ENCODE data around the gene CIRBP. TPM values are rescaled to one million over a fixed set of nuclear protein-coding genes. Genes with fewer than 3 reads are reported as not detected.

CIRBP gene
- total and polyA plus RNA-seq, 2 of the 13 experiments (the other 11 are each of a cell fraction or from before 2014, with no cell fraction given), result 133 to 140 TPM

DNA sequence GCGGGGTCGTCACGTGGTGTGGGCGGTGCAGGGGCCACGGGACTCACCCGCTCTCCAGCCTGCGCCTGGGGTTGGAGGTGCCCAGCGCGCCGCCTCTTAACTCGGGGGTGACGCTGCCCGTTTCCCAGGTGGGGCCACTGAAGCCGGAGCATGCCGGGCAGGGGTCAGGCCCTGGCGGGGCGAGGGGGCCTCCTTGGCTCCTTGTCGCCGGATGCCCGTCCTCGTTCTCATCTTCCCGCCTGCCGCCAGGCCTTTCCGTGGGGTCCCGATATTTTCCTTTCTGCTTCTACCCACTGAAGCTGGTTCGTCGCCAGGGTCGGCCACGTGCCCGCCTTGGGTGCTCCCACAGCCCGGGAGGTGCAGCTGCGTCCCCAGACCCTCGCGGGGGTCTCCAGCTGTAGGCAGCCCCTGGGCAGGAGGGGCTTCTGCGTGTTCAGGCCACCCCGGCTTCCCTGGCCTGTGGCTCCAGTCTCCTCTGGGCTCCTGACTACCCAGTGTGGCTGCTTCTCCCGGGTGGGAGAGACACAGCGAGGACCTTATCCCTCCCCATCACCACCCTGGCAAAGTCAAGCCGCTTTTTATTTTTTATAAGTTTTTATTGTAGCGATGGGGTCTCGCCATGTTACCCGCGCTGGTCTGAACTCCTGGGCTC lies 7.0 kb downstream of the CIRBP start (continued):
- TF ChIP-seq, protein P1, sequence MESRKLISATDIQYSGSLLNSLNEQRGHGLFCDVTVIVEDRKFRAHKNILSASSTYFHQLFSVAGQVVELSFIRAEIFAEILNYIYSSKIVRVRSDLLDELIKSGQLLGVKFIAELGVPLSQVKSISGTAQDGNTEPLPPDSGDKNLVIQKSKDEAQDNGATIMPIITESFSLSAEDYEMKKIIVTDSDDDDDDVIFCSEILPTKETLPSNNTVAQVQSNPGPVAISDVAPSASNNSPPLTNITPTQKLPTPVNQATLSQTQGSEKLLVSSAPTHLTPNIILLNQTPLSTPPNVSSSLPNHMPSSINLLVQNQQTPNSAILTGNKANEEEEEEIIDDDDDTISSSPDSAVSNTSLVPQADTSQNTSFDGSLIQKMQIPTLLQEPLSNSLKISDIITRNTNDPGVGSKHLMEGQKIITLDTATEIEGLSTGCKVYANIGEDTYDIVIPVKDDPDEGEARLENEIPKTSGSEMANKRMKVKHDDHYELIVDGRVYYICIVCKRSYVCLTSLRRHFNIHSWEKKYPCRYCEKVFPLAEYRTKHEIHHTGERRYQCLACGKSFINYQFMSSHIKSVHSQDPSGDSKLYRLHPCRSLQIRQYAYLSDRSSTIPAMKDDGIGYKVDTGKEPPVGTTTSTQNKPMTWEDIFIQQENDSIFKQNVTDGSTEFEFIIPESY (CRISPR knock-in tag; IDR thresholded peaks at IDR 0.05), result 0 out of 2 replicates have a peak, but pooled peaks have one; percentile 20
- TF ChIP-seq RELA (CRISPR knock-in tag; IDR thresholded peaks at IDR 0.05), result no peak
- TF ChIP-seq ZFP82 (CRISPR knock-in tag; IDR thresholded peaks at IDR 0.05; ENCODE audit: borderline replicate concordance), result 0 out of 2 replicates have a peak, but pooled peaks have one; percentile 52
- peak; percentile 2; the same call in 1 of the 2 replicates for TF ChIP-seq SPEN (CRISPR knock-in tag; IDR thresholded peaks at IDR 0.05; ENCODE audit: low read depth)
- 0 out of 2 replicates have a peak, but pooled peaks have one; percentile 5 for TF ChIP-seq BRD4 (CRISPR knock-in tag; IDR thresholded peaks at IDR 0.05)
- no peak for TF ChIP-seq ZNF33A (CRISPR knock-in tag; IDR thresholded peaks at IDR 0.05; ENCODE audit: borderline replicate concordance)
- TF ChIP-seq SP4 (CRISPR knock-in tag; IDR thresholded peaks at IDR 0.05), result no peak
- no peak for TF ChIP-seq ZNF232 (CRISPR knock-in tag; IDR thresholded peaks at IDR 0.05; ENCODE audit: borderline replicate concordance)
- TF ChIP-seq, protein P2, sequence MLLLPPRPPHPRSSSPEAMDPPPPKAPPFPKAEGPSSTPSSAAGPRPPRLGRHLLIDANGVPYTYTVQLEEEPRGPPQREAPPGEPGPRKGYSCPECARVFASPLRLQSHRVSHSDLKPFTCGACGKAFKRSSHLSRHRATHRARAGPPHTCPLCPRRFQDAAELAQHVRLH (CRISPR knock-in tag; IDR thresholded peaks at IDR 0.05; ENCODE audit: borderline replicate concordance, low read depth), result peak; percentile 74; the same call in 1 of the 2 replicates
- no peak for TF ChIP-seq SP1 (IDR thresholded peaks at IDR 0.05)
- TF ChIP-seq SP1 (CRISPR knock-in tag; IDR thresholded peaks at IDR 0.05), result 0 out of 2 replicates have a peak, but pooled peaks have one; percentile 3
- TF ChIP-seq ZNF563 (CRISPR knock-in tag; IDR thresholded peaks at IDR 0.05), result 0 out of 2 replicates have a peak, but pooled peaks have one; percentile 35
- TF ChIP-seq RBFOX2 (IDR thresholded peaks at IDR 0.05; ENCODE audit: low read depth, low read length), result no peak
- TF ChIP-seq KLF11 (CRISPR knock-in tag; IDR thresholded peaks at IDR 0.05), result 0 out of 2 replicates have a peak, but pooled peaks have one; percentile 40
- TF ChIP-seq, protein P3, sequence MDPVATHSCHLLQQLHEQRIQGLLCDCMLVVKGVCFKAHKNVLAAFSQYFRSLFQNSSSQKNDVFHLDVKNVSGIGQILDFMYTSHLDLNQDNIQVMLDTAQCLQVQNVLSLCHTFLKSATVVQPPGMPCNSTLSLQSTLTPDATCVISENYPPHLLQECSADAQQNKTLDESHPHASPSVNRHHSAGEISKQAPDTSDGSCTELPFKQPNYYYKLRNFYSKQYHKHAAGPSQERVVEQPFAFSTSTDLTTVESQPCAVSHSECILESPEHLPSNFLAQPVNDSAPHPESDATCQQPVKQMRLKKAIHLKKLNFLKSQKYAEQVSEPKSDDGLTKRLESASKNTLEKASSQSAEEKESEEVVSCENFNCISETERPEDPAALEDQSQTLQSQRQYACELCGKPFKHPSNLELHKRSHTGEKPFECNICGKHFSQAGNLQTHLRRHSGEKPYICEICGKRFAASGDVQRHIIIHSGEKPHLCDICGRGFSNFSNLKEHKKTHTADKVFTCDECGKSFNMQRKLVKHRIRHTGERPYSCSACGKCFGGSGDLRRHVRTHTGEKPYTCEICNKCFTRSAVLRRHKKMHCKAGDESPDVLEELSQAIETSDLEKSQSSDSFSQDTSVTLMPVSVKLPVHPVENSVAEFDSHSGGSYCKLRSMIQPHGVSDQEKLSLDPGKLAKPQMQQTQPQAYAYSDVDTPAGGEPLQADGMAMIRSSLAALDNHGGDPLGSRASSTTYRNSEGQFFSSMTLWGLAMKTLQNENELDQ (CRISPR knock-in tag; IDR thresholded peaks at IDR 0.05; ENCODE audit: borderline replicate concordance), result no peak
- 0 out of 2 replicates have a peak, but pooled peaks have one; percentile 8 for TF ChIP-seq GATAD1 (CRISPR knock-in tag; IDR thresholded peaks at IDR 0.05)
- no peak for TF ChIP-seq ZNF615 (CRISPR knock-in tag; IDR thresholded peaks at IDR 0.05; ENCODE audit: borderline replicate concordance)
- TF ChIP-seq TAF1 (CRISPR knock-in tag; IDR thresholded peaks at IDR 0.05), result peak; percentile 40; the same call in 1 of the 2 replicates
- no peak; the same call in 1 of the 2 replicates for TF ChIP-seq CBX5 (CRISPR knock-in tag; IDR thresholded peaks at IDR 0.05; ENCODE audit: borderline replicate concordance)
- peak; percentile 58; the same call in 1 of the 2 replicates for TF ChIP-seq RXRA (CRISPR knock-in tag; IDR thresholded peaks at IDR 0.05)
- TF ChIP-seq, protein P4, sequence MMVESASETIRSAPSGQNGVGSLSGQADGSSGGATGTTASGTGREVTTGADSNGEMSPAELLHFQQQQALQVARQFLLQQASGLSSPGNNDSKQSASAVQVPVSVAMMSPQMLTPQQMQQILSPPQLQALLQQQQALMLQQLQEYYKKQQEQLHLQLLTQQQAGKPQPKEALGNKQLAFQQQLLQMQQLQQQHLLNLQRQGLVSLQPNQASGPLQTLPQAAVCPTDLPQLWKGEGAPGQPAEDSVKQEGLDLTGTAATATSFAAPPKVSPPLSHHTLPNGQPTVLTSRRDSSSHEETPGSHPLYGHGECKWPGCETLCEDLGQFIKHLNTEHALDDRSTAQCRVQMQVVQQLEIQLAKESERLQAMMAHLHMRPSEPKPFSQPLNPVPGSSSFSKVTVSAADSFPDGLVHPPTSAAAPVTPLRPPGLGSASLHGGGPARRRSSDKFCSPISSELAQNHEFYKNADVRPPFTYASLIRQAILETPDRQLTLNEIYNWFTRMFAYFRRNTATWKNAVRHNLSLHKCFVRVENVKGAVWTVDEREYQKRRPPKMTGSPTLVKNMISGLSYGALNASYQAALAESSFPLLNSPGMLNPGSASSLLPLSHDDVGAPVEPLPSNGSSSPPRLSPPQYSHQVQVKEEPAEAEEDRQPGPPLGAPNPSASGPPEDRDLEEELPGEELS (CRISPR knock-in tag; IDR thresholded peaks at IDR 0.05), result 0 out of 2 replicates have a peak, but pooled peaks have one; percentile 26
- no peak for TF ChIP-seq JUNB (CRISPR knock-in tag; IDR thresholded peaks at IDR 0.05; ENCODE audit: borderline replicate concordance)
- no peak for TF ChIP-seq ZC3H4 (CRISPR knock-in tag; IDR thresholded peaks at IDR 0.05; ENCODE audit: borderline replicate concordance)

Data from HepG2 (cell line).